IMR-90 (cell line): ENCODE measurements around the gene SPON1. TPM values are rescaled to one million over a fixed set of nuclear protein-coding genes. Genes with fewer than 3 reads are reported as not detected.

Source experiments
- ATAC-seq: fragments of 200-7000 bp; cut with Tn5 transposase; 2 replicates; pipeline ENCODE4 v1.9.1; 2020; ENCODE audit warnings: low read depth, mild to moderate bottlenecking, moderate library complexity
- BruUV-seq: library from RNA; stranded (reverse); fragments of 400-500 nt; replicated peaks from 2 replicates; lab custom pipeline; 2021; lab: Mats Ljungman, UMichigan
- CTCF ChIA-PET: fragments of 300-600 bp; formaldehyde crosslinking; extraction: SDS; loops from one replicate; lab custom pipeline; 2021; ENCODE audit warnings: antibody characterized with exemption; lab: Yijun Ruan, JAX
- POLR2A ChIA-PET: fragments of 300-600 bp; sonication (Branson Sonifier 250); formaldehyde crosslinking; loops from one replicate; lab custom pipeline; 2022; ENCODE audit warnings: antibody characterized with exemption; ENCODE audit not compliant: unreplicated experiment; lab: Charles Lee
- DNase-seq: peaks from one replicate; pipeline ENCODE4 v3.0.0; 2013
- H2AFZ ChIP-seq: replicated peaks from 2 replicates; pipeline ENCODE3; 2013; ENCODE audit warnings: low read length, mild to moderate bottlenecking; ENCODE audit not compliant: poor library complexity
- H2AK5ac ChIP-seq: 2 replicates; pipeline ENCODE4 v1.6.1; 2013; ENCODE audit warnings: low read depth, low read length, inconsistent platforms
- H2AK9ac ChIP-seq: replicated peaks from 2 replicates; pipeline ENCODE3; 2013; ENCODE audit warnings: mild to moderate bottlenecking, low read depth, low read length, moderate library complexity; ENCODE audit not compliant: poor library complexity
- H2BK120ac ChIP-seq: 2 replicates; pipeline ENCODE4 v1.6.1; 2013; ENCODE audit warnings: low read depth, low read length, inconsistent platforms
- H2BK15ac ChIP-seq: 3 replicates; pipeline ENCODE4 v1.6.1; 2013; ENCODE audit warnings: low read depth, low read length, inconsistent platforms
- H2BK20ac ChIP-seq: 2 replicates; pipeline ENCODE4 v1.6.1; 2013; ENCODE audit warnings: low read depth, mild to moderate bottlenecking, inconsistent platforms, low read length, moderate library complexity
- H2BK5ac ChIP-seq: 2 replicates; pipeline ENCODE4 v1.6.1; 2013; ENCODE audit warnings: mild to moderate bottlenecking, low read depth, low read length, inconsistent platforms; ENCODE audit not compliant: poor library complexity, severe bottlenecking
- H3K14ac ChIP-seq: replicated peaks from 2 replicates; pipeline ENCODE4 v1.6.1; 2013; ENCODE audit warnings: low read depth, low read length, inconsistent platforms
- H3K18ac ChIP-seq: 2 replicates; pipeline ENCODE4 v1.6.1; 2013; ENCODE audit warnings: low read depth, low read length, control low read depth
- H3K23ac ChIP-seq: 2 replicates; pipeline ENCODE4 v1.6.1; 2013; ENCODE audit warnings: low read depth, low read length, inconsistent platforms
- H3K27ac ChIP-seq: 2 replicates; pipeline ENCODE4 v1.5.1; 2013; ENCODE audit warnings: mild to moderate bottlenecking, control low read depth, low read length; ENCODE audit not compliant: insufficient read depth
- H3K27me3 ChIP-seq: 2 replicates; pipeline ENCODE4 v1.6.1; 2013; ENCODE audit warnings: low read length; ENCODE audit not compliant: control insufficient read depth, insufficient read depth
- H3K36me3 ChIP-seq: 2 replicates; pipeline ENCODE4 v1.6.1; 2013; ENCODE audit warnings: low read length, mixed read lengths; ENCODE audit not compliant: control insufficient read depth, insufficient read depth
- H3K4ac ChIP-seq: 2 replicates; pipeline ENCODE4 v1.6.1; 2013; ENCODE audit warnings: low read depth, low read length, inconsistent platforms
- H3K4me1 ChIP-seq: 2 replicates; pipeline ENCODE4 v1.6.1; 2013; ENCODE audit warnings: low read length, mixed read lengths; ENCODE audit not compliant: control insufficient read depth, insufficient read depth
- H3K4me2 ChIP-seq: 2 replicates; pipeline ENCODE4 v1.6.1; 2013; ENCODE audit warnings: low read depth, mild to moderate bottlenecking, control low read depth, low read length, moderate library complexity
- H3K4me3 ChIP-seq: 2 replicates; pipeline ENCODE4 v1.5.1; 2013; ENCODE audit warnings: low read depth, mild to moderate bottlenecking, control low read depth, low read length, moderate library complexity; ENCODE audit not compliant: insufficient read depth
- H3K56ac ChIP-seq: 2 replicates; pipeline ENCODE4 v1.6.1; 2013; ENCODE audit warnings: low read length, inconsistent platforms; ENCODE audit not compliant: insufficient read depth; ENCODE audit errors: extremely low read depth
- H3K79me1 ChIP-seq, 2 experiments: 2 replicates each; pipeline ENCODE4 v1.6.1; 2013; ENCODE audit warnings: low read length in 2 of 2, inconsistent platforms in 1 of 2, low read depth in 1 of 2
- H3K9ac ChIP-seq: 2 replicates; pipeline ENCODE4 v1.6.1; 2013; ENCODE audit warnings: low read depth, low read length, control low read depth
- H3K9me1 ChIP-seq: 2 replicates; pipeline ENCODE4 v1.6.1; 2013; ENCODE audit warnings: low read length, inconsistent platforms; ENCODE audit not compliant: insufficient read depth
- H3K9me3 ChIP-seq: 2 replicates; pipeline ENCODE4 v1.6.1; 2013; ENCODE audit warnings: low read length; ENCODE audit not compliant: control insufficient read depth, insufficient read depth
- H4K20me1 ChIP-seq: 2 replicates; pipeline ENCODE4 v1.6.1; 2013; ENCODE audit warnings: low read length, inconsistent platforms; ENCODE audit not compliant: insufficient read depth
- H4K5ac ChIP-seq: 2 replicates; pipeline ENCODE4 v1.6.1; 2013; ENCODE audit warnings: mild to moderate bottlenecking, low read depth, low read length, control low read depth
- H4K8ac ChIP-seq, 2 experiments: 2 replicates each; pipeline ENCODE4 v1.6.1; 2013; ENCODE audit warnings: low read depth in 2 of 2, low read length in 2 of 2, control low read depth in 1 of 2, inconsistent platforms in 1 of 2
- H4K91ac ChIP-seq: 2 replicates; pipeline ENCODE4 v1.6.1; 2013; ENCODE audit warnings: low read depth, low read length, inconsistent platforms; ENCODE audit not compliant: insufficient read depth
- BHLHE40 ChIP-seq: fragments of 150-350 bp; IDR thresholded peaks from 2 replicates; pipeline ENCODE4 v1.6.1; 2016; ENCODE audit warnings: mild to moderate bottlenecking, low read depth, low read length
- CEBPB ChIP-seq: IDR thresholded peaks from 2 replicates; pipeline ENCODE4 v1.6.1; 2012; ENCODE audit warnings: low read depth, low read length, improper control_type of control experiment
- CTCF ChIP-seq: conservative IDR thresholded peaks from 2 replicates; pipeline ENCODE4 v1.5.1; 2012; ENCODE audit warnings: mild to moderate bottlenecking, low read depth, low read length, improper control_type of control experiment
- FOS ChIP-seq: fragments of 150-350 bp; IDR thresholded peaks from 2 replicates; pipeline ENCODE4 v1.6.1; 2016; ENCODE audit warnings: low read depth, low read length
- MAZ ChIP-seq: IDR thresholded peaks from 2 replicates; pipeline ENCODE4 v1.6.1; 2012; ENCODE audit warnings: low read depth, mild to moderate bottlenecking, low read length, improper control_type of control experiment, moderate library complexity, borderline replicate concordance
- MXI1 ChIP-seq: IDR thresholded peaks from 2 replicates; pipeline ENCODE4 v1.6.1; 2012; ENCODE audit warnings: low read depth, mild to moderate bottlenecking, low read length, moderate library complexity, borderline replicate concordance
- NFE2L2 ChIP-seq: fragments of 150-350 bp; IDR thresholded peaks from 2 replicates; pipeline ENCODE4 v1.6.1; 2016; ENCODE audit warnings: low read depth, mild to moderate bottlenecking, low read length
- RAD21 ChIP-seq: IDR thresholded peaks from 2 replicates; pipeline ENCODE4 v1.6.1; 2012; ENCODE audit warnings: low read length, improper control_type of control experiment
- RFX5 ChIP-seq: IDR thresholded peaks from 2 replicates; pipeline ENCODE4 v1.8.0; 2012; ENCODE audit warnings: low read depth, mild to moderate bottlenecking, low read length, moderate library complexity
- SMC3 ChIP-seq: fragments of 150-350 bp; IDR thresholded peaks from 2 replicates; pipeline ENCODE4 v1.6.1; 2016; ENCODE audit warnings: low read depth, mild to moderate bottlenecking, antibody characterized with exemption, low read length, moderate library complexity
- WGBS, 2 experiments: methylation state at CpG; one replicate each; pipeline versions ENCODE4 v1.1.5 to v1.1.7; 2013; ENCODE audit warnings: missing lambda C conversion rate in 2 of 2; ENCODE audit not compliant: insufficient read length in 1 of 2; ENCODE audit errors: extremely low coverage in 2 of 2; 5-methylcytosine and 5-hydroxymethylcytosine counted together
- dilution Hi-C: fragments of 300-500 bp; cut with HindIII; formaldehyde crosslinking; loops from one replicate; pipeline ENCODE4 v1.14.3; 2018; ENCODE audit warnings: low sequenced_read_pairs; ENCODE audit not compliant: unreplicated experiment
- in situ Hi-C: fragments of 300-500 bp; cut with MboI; formaldehyde crosslinking; loops from 3 replicates; pipeline ENCODE4 v1.14.3; 2019; ENCODE audit warnings: low sequenced_read_pairs, inconsistent platforms, mixed read lengths
- intact Hi-C: fragments of 100-400 bp; cut with micrococcal nuclease; formaldehyde crosslinking; loops from 2 replicates; pipeline ENCODE4 v1.10.0; 2022
- polyA plus RNA-seq, 3 experiments: library from polyadenylated mRNA; depleted of rRNA; stranded (reverse); fragments of >200 nt; gene quantifications; 2 replicates each; pipeline ENCODE4 v1.2.3, GENCODE V29; 2012; ENCODE audit warnings: low replicate concordance in 1 of 3
- total RNA-seq: library from RNA; depleted of rRNA; stranded (reverse); fragments of >200 nt; gene quantifications from 2 replicates; pipeline ENCODE4 v1.2.3, GENCODE V29; 2012

SPON1 gene
- total and polyA plus RNA-seq, 2 of the 4 experiments (the other 2 are of a cell fraction), result 0.62 to 0.72 TPM

GRCh38 chr11:14117632-14118031 lies 155.1 kb downstream of the SPON1 start:
- Histone ChIP-seq H3K9me3 (no peaks in the 10 kb centered on the region), H2BK5ac (no peak overlapping the region), H2AK5ac (no peak overlapping the region), H4K5ac (no peak overlapping the region), H2AK9ac (no peak overlapping the region), H4K8ac (no peak overlapping the region), H2BK20ac (no peak overlapping the region), H3K4me1 (no peaks in the 10 kb centered on the region), H3K9me1 (no peaks in the 10 kb centered on the region), H3K14ac (no peak overlapping the region), H3K18ac (no peak overlapping the region), H3K4ac (no peak overlapping the region), H2BK15ac (no peak overlapping the region), H3K36me3 (no peaks in the 10 kb centered on the region), H3K4me3 (no peak overlapping the region), H3K27ac (no peak overlapping the region), H3K27me3 (no peaks in the 10 kb centered on the region; the same call in 1 of the 2 replicates), H2AFZ (no peak overlapping the region), H4K91ac (no peak overlapping the region), H4K20me1 (no peaks in the 10 kb centered on the region), H3K56ac (no peak overlapping the region), H2BK120ac (no peak overlapping the region), H3K79me1 (no peaks in the 10 kb centered on the region), H3K4me2 (no peak overlapping the region), H3K23ac (no peak overlapping the region), H3K9ac (no peak overlapping the region)
- intact Hi-C loops, result no loop called here
- CTCF ChIA-PET, result interaction anchor here (0.5 kb wide), 1 partner anchor 128 kb away, joined by 3 read pairs; no protein-coding TSS in a partner anchor
- no TSS peak for BruUV-seq
- in situ Hi-C loops, result no loop called here
- no peak for TF ChIP-seq FOS
- no peak for TF ChIP-seq BHLHE40
- no peak for TF ChIP-seq RFX5
- TF ChIP-seq CEBPB, result no peak
- no peak for TF ChIP-seq MXI1
- TF ChIP-seq SMC3, result no peak
- TF ChIP-seq RAD21, result no peak
- TF ChIP-seq MAZ, result no peak
- no peak for TF ChIP-seq CTCF
- TF ChIP-seq NFE2L2, result no peak
- ATAC-seq (no peak), DNase-seq (no peak)
- POLR2A ChIA-PET, result no interaction called here
- WGBS, 2 experiments, result no CpG with 5 or more reads among the region's 1 CpG
- dilution Hi-C loops, result no loop called here
